IMR-90 (cell line): Measurements from ENCODE around the gene EXOC3L4. TPM values are rescaled to one million over a fixed set of nuclear protein-coding genes. Genes with fewer than 3 reads are reported as not detected.
A peak's percentile ranks its signal among the peaks of the same experiment; 100 is the strongest.

Source experiments
- ATAC-seq: fragments of 200-7000 bp; cut with Tn5 transposase; 2 replicates; pipeline ENCODE4 v1.9.1; 2020; ENCODE audit warnings: low read depth, mild to moderate bottlenecking, moderate library complexity
- BruUV-seq: library from RNA; stranded (reverse); fragments of 400-500 nt; replicated peaks from 2 replicates; lab custom pipeline; 2021; lab: Mats Ljungman, UMichigan
- CTCF ChIA-PET: fragments of 300-600 bp; formaldehyde crosslinking; extraction: SDS; loops from one replicate; lab custom pipeline; 2021; ENCODE audit warnings: antibody characterized with exemption; lab: Yijun Ruan, JAX
- POLR2A ChIA-PET: fragments of 300-600 bp; sonication (Branson Sonifier 250); formaldehyde crosslinking; loops from one replicate; lab custom pipeline; 2022; ENCODE audit warnings: antibody characterized with exemption; ENCODE audit not compliant: unreplicated experiment; lab: Charles Lee
- DNase-seq: peaks from one replicate; pipeline ENCODE4 v3.0.0; 2013
- H2AFZ ChIP-seq: replicated peaks from 2 replicates; pipeline ENCODE3; 2013; ENCODE audit warnings: low read length, mild to moderate bottlenecking; ENCODE audit not compliant: poor library complexity
- H2AK5ac ChIP-seq: 2 replicates; pipeline ENCODE4 v1.6.1; 2013; ENCODE audit warnings: low read depth, low read length, inconsistent platforms
- H2AK9ac ChIP-seq: replicated peaks from 2 replicates; pipeline ENCODE3; 2013; ENCODE audit warnings: mild to moderate bottlenecking, low read depth, low read length, moderate library complexity; ENCODE audit not compliant: poor library complexity
- H2BK120ac ChIP-seq: 2 replicates; pipeline ENCODE4 v1.6.1; 2013; ENCODE audit warnings: low read depth, low read length, inconsistent platforms
- H2BK15ac ChIP-seq: 3 replicates; pipeline ENCODE4 v1.6.1; 2013; ENCODE audit warnings: low read depth, low read length, inconsistent platforms
- H2BK20ac ChIP-seq: 2 replicates; pipeline ENCODE4 v1.6.1; 2013; ENCODE audit warnings: low read depth, mild to moderate bottlenecking, inconsistent platforms, low read length, moderate library complexity
- H2BK5ac ChIP-seq: 2 replicates; pipeline ENCODE4 v1.6.1; 2013; ENCODE audit warnings: mild to moderate bottlenecking, low read depth, low read length, inconsistent platforms; ENCODE audit not compliant: poor library complexity, severe bottlenecking
- H3K14ac ChIP-seq: replicated peaks from 2 replicates; pipeline ENCODE4 v1.6.1; 2013; ENCODE audit warnings: low read depth, low read length, inconsistent platforms
- H3K18ac ChIP-seq: 2 replicates; pipeline ENCODE4 v1.6.1; 2013; ENCODE audit warnings: low read depth, low read length, control low read depth
- H3K23ac ChIP-seq: 2 replicates; pipeline ENCODE4 v1.6.1; 2013; ENCODE audit warnings: low read depth, low read length, inconsistent platforms
- H3K27ac ChIP-seq: 2 replicates; pipeline ENCODE4 v1.5.1; 2013; ENCODE audit warnings: mild to moderate bottlenecking, control low read depth, low read length; ENCODE audit not compliant: insufficient read depth
- H3K27me3 ChIP-seq: 2 replicates; pipeline ENCODE4 v1.6.1; 2013; ENCODE audit warnings: low read length; ENCODE audit not compliant: control insufficient read depth, insufficient read depth
- H3K36me3 ChIP-seq: 2 replicates; pipeline ENCODE4 v1.6.1; 2013; ENCODE audit warnings: low read length, mixed read lengths; ENCODE audit not compliant: control insufficient read depth, insufficient read depth
- H3K4ac ChIP-seq: 2 replicates; pipeline ENCODE4 v1.6.1; 2013; ENCODE audit warnings: low read depth, low read length, inconsistent platforms
- H3K4me1 ChIP-seq: 2 replicates; pipeline ENCODE4 v1.6.1; 2013; ENCODE audit warnings: low read length, mixed read lengths; ENCODE audit not compliant: control insufficient read depth, insufficient read depth
- H3K4me2 ChIP-seq: 2 replicates; pipeline ENCODE4 v1.6.1; 2013; ENCODE audit warnings: low read depth, mild to moderate bottlenecking, control low read depth, low read length, moderate library complexity
- H3K4me3 ChIP-seq: 2 replicates; pipeline ENCODE4 v1.5.1; 2013; ENCODE audit warnings: low read depth, mild to moderate bottlenecking, control low read depth, low read length, moderate library complexity; ENCODE audit not compliant: insufficient read depth
- H3K56ac ChIP-seq: 2 replicates; pipeline ENCODE4 v1.6.1; 2013; ENCODE audit warnings: low read length, inconsistent platforms; ENCODE audit not compliant: insufficient read depth; ENCODE audit errors: extremely low read depth
- H3K79me1 ChIP-seq, 2 experiments: 2 replicates each; pipeline ENCODE4 v1.6.1; 2013; ENCODE audit warnings: low read length in 2 of 2, inconsistent platforms in 1 of 2, low read depth in 1 of 2
- H3K9ac ChIP-seq: 2 replicates; pipeline ENCODE4 v1.6.1; 2013; ENCODE audit warnings: low read depth, low read length, control low read depth
- H3K9me1 ChIP-seq: 2 replicates; pipeline ENCODE4 v1.6.1; 2013; ENCODE audit warnings: low read length, inconsistent platforms; ENCODE audit not compliant: insufficient read depth
- H3K9me3 ChIP-seq: 2 replicates; pipeline ENCODE4 v1.6.1; 2013; ENCODE audit warnings: low read length; ENCODE audit not compliant: control insufficient read depth, insufficient read depth
- H4K20me1 ChIP-seq: 2 replicates; pipeline ENCODE4 v1.6.1; 2013; ENCODE audit warnings: low read length, inconsistent platforms; ENCODE audit not compliant: insufficient read depth
- H4K5ac ChIP-seq: 2 replicates; pipeline ENCODE4 v1.6.1; 2013; ENCODE audit warnings: mild to moderate bottlenecking, low read depth, low read length, control low read depth
- H4K8ac ChIP-seq, 2 experiments: 2 replicates each; pipeline ENCODE4 v1.6.1; 2013; ENCODE audit warnings: low read depth in 2 of 2, low read length in 2 of 2, control low read depth in 1 of 2, inconsistent platforms in 1 of 2
- H4K91ac ChIP-seq: 2 replicates; pipeline ENCODE4 v1.6.1; 2013; ENCODE audit warnings: low read depth, low read length, inconsistent platforms; ENCODE audit not compliant: insufficient read depth
- CHD1 ChIP-seq: IDR thresholded peaks from 2 replicates; pipeline ENCODE4 v1.6.1; 2012; ENCODE audit warnings: low read depth, low read length, improper control_type of control experiment
- CTCF ChIP-seq: conservative IDR thresholded peaks from 2 replicates; pipeline ENCODE4 v1.5.1; 2012; ENCODE audit warnings: mild to moderate bottlenecking, low read depth, low read length, improper control_type of control experiment
- MXI1 ChIP-seq: IDR thresholded peaks from 2 replicates; pipeline ENCODE4 v1.6.1; 2012; ENCODE audit warnings: low read depth, mild to moderate bottlenecking, low read length, moderate library complexity, borderline replicate concordance
- NFE2L2 ChIP-seq: fragments of 150-350 bp; IDR thresholded peaks from 2 replicates; pipeline ENCODE4 v1.6.1; 2016; ENCODE audit warnings: low read depth, mild to moderate bottlenecking, low read length
- RCOR1 ChIP-seq: IDR thresholded peaks from 2 replicates; pipeline ENCODE4 v1.6.1; 2012; ENCODE audit warnings: mild to moderate bottlenecking, low read length, improper control_type of control experiment; ENCODE audit not compliant: insufficient replicate concordance
- SMC3 ChIP-seq: fragments of 150-350 bp; IDR thresholded peaks from 2 replicates; pipeline ENCODE4 v1.6.1; 2016; ENCODE audit warnings: low read depth, mild to moderate bottlenecking, antibody characterized with exemption, low read length, moderate library complexity
- USF2 ChIP-seq: fragments of 150-350 bp; IDR thresholded peaks from 2 replicates; pipeline ENCODE4 v1.6.1; 2017; ENCODE audit warnings: mild to moderate bottlenecking, antibody characterized with exemption, low read length, low read depth
- WGBS, 2 experiments: methylation state at CpG; one replicate each; pipeline versions ENCODE4 v1.1.5 to v1.1.7; 2013; ENCODE audit warnings: missing lambda C conversion rate in 2 of 2; ENCODE audit not compliant: insufficient read length in 1 of 2; ENCODE audit errors: extremely low coverage in 2 of 2; 5-methylcytosine and 5-hydroxymethylcytosine counted together
- dilution Hi-C: fragments of 300-500 bp; cut with HindIII; formaldehyde crosslinking; loops from one replicate; pipeline ENCODE4 v1.14.3; 2018; ENCODE audit warnings: low sequenced_read_pairs; ENCODE audit not compliant: unreplicated experiment
- in situ Hi-C: fragments of 300-500 bp; cut with MboI; formaldehyde crosslinking; loops from 3 replicates; pipeline ENCODE4 v1.14.3; 2019; ENCODE audit warnings: low sequenced_read_pairs, inconsistent platforms, mixed read lengths
- intact Hi-C: fragments of 100-400 bp; cut with micrococcal nuclease; formaldehyde crosslinking; loops from 2 replicates; pipeline ENCODE4 v1.10.0; 2022
- polyA plus RNA-seq, 3 experiments: library from polyadenylated mRNA; depleted of rRNA; stranded (reverse); fragments of >200 nt; gene quantifications; 2 replicates each; pipeline ENCODE4 v1.2.3, GENCODE V29; 2012; ENCODE audit warnings: low replicate concordance in 1 of 3
- total RNA-seq: library from RNA; depleted of rRNA; stranded (reverse); fragments of >200 nt; gene quantifications from 2 replicates; pipeline ENCODE4 v1.2.3, GENCODE V29; 2012

EXOC3L4 gene
- total and polyA plus RNA-seq, 2 of the 4 experiments (the other 2 are of a cell fraction), result not detected

GRCh38 chr14:103112400-103113243 is 18.1 kb downstream of the EXOC3L4 start:
- ATAC-seq (no peak), DNase-seq (no peak)
- no peak overlapping the region for H3K14ac ChIP-seq
- no peak overlapping the region; the same call in 1 of the 3 replicates for H2BK15ac ChIP-seq
- H3K79me1 ChIP-seq, result no peaks in the 10 kb centered on the region
- no peak overlapping the region for H3K18ac ChIP-seq
- H2AFZ ChIP-seq, result no peak overlapping the region
- no TSS peak for BruUV-seq
- H2BK120ac ChIP-seq, result peak overlapping the region; percentile 36; the same call in 1 of the 2 replicates
- no peak overlapping the region for H3K56ac ChIP-seq
- peak overlapping the region; percentile 38; the same call in 1 of the 2 replicates for H4K91ac ChIP-seq
- peaks cover 33% of the 10 kb centered on the region for H3K4me1 ChIP-seq
- H4K8ac ChIP-seq, result 0 out of 4 replicates have a peak overlapping the region, but pooled peaks of 1 of the 2 experiments have one; percentile 11
- H3K36me3 ChIP-seq, result no peaks in the 10 kb centered on the region
- no peak overlapping the region for H4K5ac ChIP-seq
- H3K27ac ChIP-seq, result no peak overlapping the region
- no peak overlapping the region for H3K9ac ChIP-seq
- H3K27me3 ChIP-seq, result no peaks in the 10 kb centered on the region
- peak overlapping the region; percentile 88 for H2AK5ac ChIP-seq
- POLR2A ChIA-PET, result no interaction called here
- H3K9me1 ChIP-seq, result peaks cover 12% of the 10 kb centered on the region; the same call in 1 of the 2 replicates
- H3K4me2 ChIP-seq, result no peak overlapping the region
- TF ChIP-seq NFE2L2 (no peak), MXI1 (no peak), RCOR1 (no peak), CTCF (no peak), USF2 (no peak), SMC3 (no peak), CHD1 (no peak)
- H2BK20ac ChIP-seq, result peak overlapping the region; percentile 62; the same call in 1 of the 2 replicates
- H2AK9ac ChIP-seq, result peak overlapping the region; percentile 56
- 89% methylated on average over 2 of the region's 11 CpGs; no CpG with 5 or more reads in 1 of the 2 experiments for WGBS, 2 experiments
- CTCF ChIA-PET, result no interaction called here
- no peak overlapping the region for H2BK5ac ChIP-seq
- dilution Hi-C loops (no loop called here), intact Hi-C loops (no loop called here), in situ Hi-C loops (no loop called here)
- no peak overlapping the region for H3K23ac ChIP-seq
- peak overlapping the region; percentile 49 for H3K4ac ChIP-seq
- H4K20me1 ChIP-seq, result no peaks in the 10 kb centered on the region
- H3K4me3 ChIP-seq, result no peak overlapping the region
- no peaks in the 10 kb centered on the region for H3K9me3 ChIP-seq
